GM18870 (cell line): Measurements from ENCODE around the gene TULP4.
A peak's percentile ranks its signal among the peaks of the same experiment; 100 is the strongest.

Experiments used
- ATAC-seq: cut with Tn5 transposase; IDR thresholded peaks from one replicate; pipeline ENCODE4 v1.9.1; 2021; ENCODE audit warnings: moderate library complexity; ENCODE audit not compliant: unreplicated experiment

The TULP4 gene

GRCh38 chr6:158413814-158414565, 101.7 kb downstream of the TULP4 start:
- ATAC-seq, result no peak

DNA sequence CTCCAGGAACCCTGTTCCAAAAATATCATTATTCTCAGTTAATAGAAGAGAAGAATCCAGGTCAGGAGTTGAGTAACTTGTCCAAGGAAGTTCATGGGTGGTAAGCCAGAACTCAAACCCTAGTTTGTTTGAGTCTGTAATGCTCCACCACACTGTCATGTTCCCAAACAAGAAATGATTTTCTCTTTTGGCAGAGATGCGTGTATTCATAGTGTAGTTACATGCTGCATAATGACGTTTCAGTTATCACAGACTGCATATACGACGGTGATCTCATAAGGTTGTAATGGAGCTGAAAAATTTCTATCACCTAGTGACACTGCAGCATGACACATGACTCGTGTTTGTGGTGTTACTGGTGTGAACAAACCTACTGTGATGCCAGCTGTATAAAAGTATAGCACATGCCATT, 102.6 kb downstream of the TULP4 start:
- no peak for ATAC-seq

GRCh38 chr6:158415666-158416065, 103.4 kb downstream of the TULP4 start:
- ATAC-seq, result no peak

- ATAC-seq, result no peak
These were observed 104.9 kb downstream of the TULP4 start for GRCh38 chr6:158416883-158417759.

DNA sequence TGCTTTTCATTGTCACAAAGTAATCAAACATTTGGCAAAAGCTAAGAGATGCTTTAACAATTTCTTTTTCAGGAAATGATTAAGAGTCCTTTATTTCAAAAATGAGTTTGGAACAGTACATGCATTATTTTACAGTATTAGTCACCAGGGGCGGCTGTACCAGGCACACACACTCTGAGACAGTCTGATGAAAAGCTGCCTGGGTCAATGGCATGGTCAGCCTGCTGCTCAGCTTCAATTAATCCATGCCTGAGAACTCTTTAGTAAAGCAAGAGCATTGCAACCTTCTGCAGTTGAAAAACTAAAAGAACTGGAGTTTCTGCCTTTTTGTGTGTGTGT, 105.5 kb downstream of the TULP4 start:
- ATAC-seq, result no peak

- ATAC-seq, result no peak
These were observed 106.2 kb downstream of the TULP4 start for GRCh38 chr6:158418501-158418900.

GRCh38 chr6:158419339-158419909, 107.2 kb downstream of the TULP4 start:
- ATAC-seq, result no peak

DNA sequence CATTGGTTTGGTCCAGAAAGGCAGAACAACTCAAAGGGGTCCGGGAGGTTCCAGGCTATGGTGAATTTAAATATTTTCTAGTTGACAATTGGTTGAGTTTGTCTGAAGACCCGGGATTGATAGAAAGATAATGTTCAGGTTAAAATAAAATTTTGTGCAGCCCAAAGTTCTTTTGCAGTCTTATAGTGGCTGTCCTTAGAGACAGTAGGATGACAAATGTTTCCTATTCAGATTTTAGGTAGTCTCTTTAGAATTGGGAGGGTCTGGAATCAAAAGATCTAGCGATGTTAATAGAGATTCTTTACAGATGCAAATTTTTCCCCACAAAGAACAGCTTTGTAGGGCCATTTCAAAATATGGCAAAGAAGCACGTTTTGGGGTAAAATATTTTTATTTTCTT, 109.1 kb downstream of the TULP4 start:
- ATAC-seq, result no peak

GRCh38 chr6:158422629-158423238, 110.5 kb downstream of the TULP4 start:
- no peak for ATAC-seq

DNA sequence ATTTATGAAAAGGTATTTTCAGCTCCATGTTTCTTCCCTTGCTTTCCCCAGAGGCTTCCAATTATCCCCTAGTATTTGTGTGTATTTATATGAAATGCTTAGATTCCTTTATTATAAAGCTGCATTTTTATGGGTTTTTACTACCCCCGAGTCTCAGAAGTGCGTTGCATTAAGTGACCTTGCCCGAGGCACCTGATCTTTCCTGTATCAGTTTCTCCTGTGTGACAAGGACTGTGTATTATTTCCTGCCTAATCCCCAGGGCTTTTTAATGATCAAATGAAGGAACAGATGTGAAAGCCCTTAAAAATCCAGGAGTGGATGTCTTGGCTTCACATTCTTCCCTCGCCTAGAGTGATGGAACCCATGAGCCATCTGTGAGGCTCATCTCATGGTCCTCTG, 118.8 kb downstream of the TULP4 start:
- no peak for ATAC-seq

- no peak for ATAC-seq
These were observed 119.3 kb downstream of the TULP4 start for GRCh38 chr6:158431560-158431959.

GRCh38 chr6:158437571-158437970, 125.3 kb downstream of the TULP4 start:
- no peak for ATAC-seq

DNA sequence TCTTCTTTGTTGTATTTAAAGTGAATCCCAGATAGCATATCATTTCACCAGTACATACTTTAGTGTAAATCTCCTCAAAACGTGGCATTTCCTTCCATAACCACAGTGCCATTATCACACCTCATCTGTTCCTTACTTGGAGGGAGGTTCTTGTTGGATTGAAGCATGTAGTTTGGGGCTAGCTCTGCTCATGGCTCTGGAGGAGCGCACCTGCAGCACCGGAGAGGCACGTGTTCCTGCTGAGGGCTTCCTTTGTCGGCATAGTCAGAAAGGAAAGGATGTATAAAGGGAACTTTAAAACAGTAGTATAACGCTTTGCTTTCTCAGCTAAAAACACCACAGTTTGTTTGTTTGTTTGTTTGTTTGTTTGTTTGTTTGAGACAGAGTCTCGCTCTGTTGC, 126.0 kb downstream of the TULP4 start:
- no peak for ATAC-seq

GRCh38 chr6:158439255-158439654, 127.0 kb downstream of the TULP4 start:
- peak; percentile 88 for ATAC-seq

GRCh38 chr6:158441716-158442215, 129.5 kb downstream of the TULP4 start:
- no peak for ATAC-seq

DNA sequence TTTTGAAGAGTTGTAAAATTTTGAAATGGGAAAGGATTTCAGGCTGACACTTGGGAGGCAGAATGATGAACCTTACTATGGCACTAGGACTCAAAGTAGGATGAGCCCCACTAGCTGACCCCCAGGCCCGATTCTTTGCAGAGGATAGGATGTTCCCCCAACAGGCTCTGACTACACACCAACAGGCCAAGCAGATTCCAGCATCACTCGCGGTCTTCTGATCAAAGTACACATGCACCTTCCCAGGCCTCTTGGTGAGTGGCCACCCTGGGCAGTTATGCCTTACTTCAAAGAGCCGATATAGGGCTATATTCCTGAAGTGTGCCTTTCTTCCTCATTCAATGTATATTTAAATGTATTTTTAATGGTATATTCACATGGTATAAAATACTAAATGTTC, 130.0 kb downstream of the TULP4 start:
- no peak for ATAC-seq

DNA sequence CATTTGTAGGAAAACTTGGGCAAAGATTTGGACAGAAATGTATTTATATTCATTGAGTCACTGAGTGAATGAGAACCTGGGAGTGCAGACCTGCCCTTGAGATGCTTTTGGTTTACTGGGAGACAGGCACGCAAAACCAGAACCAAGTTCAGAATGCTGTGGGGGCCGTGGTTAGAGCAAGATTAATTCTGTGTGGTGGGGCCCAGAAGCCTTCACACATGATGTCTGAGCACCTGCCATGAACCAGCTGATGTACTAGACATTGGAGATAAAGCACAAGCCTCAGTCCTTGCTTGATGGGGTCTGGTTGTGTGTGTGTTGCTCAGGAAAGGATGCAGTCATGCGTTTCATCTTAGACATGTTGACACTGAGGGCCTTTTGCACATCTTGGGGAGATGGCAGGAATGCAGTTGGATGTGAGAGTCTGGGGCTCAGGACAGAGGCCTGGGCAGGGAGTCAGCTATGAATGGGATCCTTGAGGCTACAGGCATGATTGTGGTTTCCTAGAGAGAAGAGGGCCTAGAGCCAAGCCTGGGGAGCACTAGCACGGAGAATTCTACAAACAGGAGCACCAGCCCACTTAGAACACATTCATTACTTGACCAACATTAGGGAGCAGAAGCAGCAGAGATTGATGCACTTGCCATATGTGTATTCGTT, 133.3 kb downstream of the TULP4 start:
- no peak for ATAC-seq

- ATAC-seq, result no peak
These were observed 136.6 kb downstream of the TULP4 start for GRCh38 chr6:158448856-158449255.

- ATAC-seq, result no peak
These were observed 139.9 kb downstream of the TULP4 start for GRCh38 chr6:158452191-158452590.

GRCh38 chr6:158457131-158457530, 144.9 kb downstream of the TULP4 start:
- no peak for ATAC-seq
